NCI-H1436 (cell line): ENCODE results near the gene SPDYA.

Experiments
- DNase-seq: peaks from one replicate; lab custom pipeline; 2025; lab: John Stamatoyannopoulos, UW

The SPDYA gene

GRCh38 chr2:28824870-28825269 is 14.2 kb downstream of the SPDYA start:
- no peak for DNase-seq

- no peak for DNase-seq
Observed at GRCh38 chr2:28828382-28828781, 17.7 kb downstream of the SPDYA start.

- DNase-seq = no peak
Observed at GRCh38 chr2:28833740-28834470, 23.3 kb downstream of the SPDYA start.

GRCh38 chr2:28835781-28836180 is 25.1 kb downstream of the SPDYA start:
- DNase-seq = no peak

GRCh38 chr2:28838971-28839370 is 28.3 kb downstream of the SPDYA start:
- DNase-seq = no peak

- DNase-seq = no peak
Observed at GRCh38 chr2:28842042-28842441, 31.4 kb downstream of the SPDYA start.

- no peak for DNase-seq
Observed at GRCh38 chr2:28855193-28855592, 44.6 kb downstream of the SPDYA start.

GRCh38 chr2:28855977-28856376 is 45.3 kb downstream of the SPDYA start:
- no peak for DNase-seq

GRCh38 chr2:28868611-28869010 is 58.0 kb downstream of the SPDYA start:
- DNase-seq = no peak

GRCh38 chr2:28869494-28870145 is 59.0 kb downstream of the SPDYA start:
- DNase-seq = no peak

- DNase-seq = peak; percentile 91
Observed at GRCh38 chr2:28870146-28870891, 59.7 kb downstream of the SPDYA start, which contains the start of gene TRMT61B. Gene TRMT61B (minus strand): TSS chr2:28870309. CDS start chr2:28870277, 32 bp downstream.

- DNase-seq = no peak
Observed at GRCh38 chr2:28871620-28872019, 61.0 kb downstream of the SPDYA start.

GRCh38 chr2:28880193-28880592 is 69.6 kb downstream of the SPDYA start:
- no peak for DNase-seq

- no peak for DNase-seq
Observed at GRCh38 chr2:28893488-28893887, 82.9 kb downstream of the SPDYA start.

- DNase-seq = peak; percentile 97
Observed at GRCh38 chr2:28894470-28895188, 84.0 kb downstream of the SPDYA start, which contains the start of gene WDR43. Gene WDR43 (plus strand): TSS chr2:28894667. CDS start chr2:28894699, 32 bp downstream.

GRCh38 chr2:28895189-28895893 is 84.7 kb downstream of the SPDYA start:
- peak; percentile 2 for DNase-seq

- DNase-seq = no peak
Observed at GRCh38 chr2:28896906-28897305, 86.3 kb downstream of the SPDYA start.

GRCh38 chr2:28898048-28898447 is 87.4 kb downstream of the SPDYA start:
- DNase-seq = no peak
